SH-SY5Y (cell line): ENCODE results near the gene CSTF3.

Experiments used
- GATA2 ChIP-seq: IDR thresholded peaks from 2 replicates; pipeline ENCODE4 v1.6.1; 2011; ENCODE audit warnings: mild to moderate bottlenecking, low read depth, low read length
- GATA3 ChIP-seq: IDR thresholded peaks from 2 replicates; pipeline ENCODE4 v1.6.1; 2011; ENCODE audit warnings: low read depth, mild to moderate bottlenecking, low read length, moderate library complexity

GRCh38 chr11:33083918-33084317, 77.4 kb downstream of the CSTF3 start:
- TF ChIP-seq GATA2 (no peak), GATA3 (no peak)
